Measurements from ENCODE around the gene SYTL3.
"Not testable (repeated sequence)": the region's sequence is repeated elsewhere in the genome, so short reads cannot be mapped to it uniquely, and the experiment has no call there.

Gene SYTL3

GRCh38 chr6:158649289-158650143 is at the start of gene SYTL3:
TSS of gene SYTL3 (plus strand) at chr6:158650054. CDS start at chr6:158663269, 13,215 bp downstream.
- peak; percentile 37 to 39 for DNase-seq (ENCODE audit: low read depth in 2 of 2)

- DNase-seq (ENCODE audit: low read depth in 2 of 2) = no peak
Measured at GRCh38 chr6:158603261-158604047, 46.4 kb upstream of the SYTL3 start.

GRCh38 chr6:158604048-158604406 is 45.8 kb upstream of the SYTL3 start:
- no peak for DNase-seq (ENCODE audit: low read depth in 2 of 2)

GRCh38 chr6:158605266-158605878 is 44.5 kb upstream of the SYTL3 start:
- DNase-seq (ENCODE audit: low read depth in 2 of 2) = peak; percentile 9 to 21

GRCh38 chr6:158606011-158606410 is 43.8 kb upstream of the SYTL3 start:
- DNase-seq (ENCODE audit: low read depth in 2 of 2) = not testable (repeated sequence)

GRCh38 chr6:158606935-158607334 is 42.9 kb upstream of the SYTL3 start:
- DNase-seq (ENCODE audit: low read depth in 2 of 2) = no peak

- DNase-seq (ENCODE audit: low read depth in 2 of 2) = no peak
Measured at GRCh38 chr6:158607411-158608170, 42.3 kb upstream of the SYTL3 start.

GRCh38 chr6:158608221-158608620 is 41.6 kb upstream of the SYTL3 start:
- no peak for DNase-seq (ENCODE audit: low read depth in 2 of 2)

- no peak for DNase-seq (ENCODE audit: low read depth in 2 of 2)
Measured at GRCh38 chr6:158609455-158610155, 40.2 kb upstream of the SYTL3 start.

- DNase-seq (ENCODE audit: low read depth in 2 of 2) = no peak
Measured at GRCh38 chr6:158610319-158610968, 39.4 kb upstream of the SYTL3 start.

- DNase-seq (ENCODE audit: low read depth in 2 of 2) = no peak
Measured at GRCh38 chr6:158611039-158611438, 38.8 kb upstream of the SYTL3 start.

GRCh38 chr6:158611541-158612370 is 38.1 kb upstream of the SYTL3 start:
- no peak for DNase-seq (ENCODE audit: low read depth in 2 of 2)

GRCh38 chr6:158614606-158615005 is 35.2 kb upstream of the SYTL3 start:
- DNase-seq (ENCODE audit: low read depth in 2 of 2) = not testable (repeated sequence)

- not testable (repeated sequence) for DNase-seq (ENCODE audit: low read depth in 2 of 2)
Measured at GRCh38 chr6:158618289-158618688, 31.6 kb upstream of the SYTL3 start.

GRCh38 chr6:158619922-158620801 is 29.7 kb upstream of the SYTL3 start:
- DNase-seq (ENCODE audit: low read depth in 2 of 2) = no peak

GRCh38 chr6:158620963-158621693 is 28.7 kb upstream of the SYTL3 start:
- no peak for DNase-seq (ENCODE audit: low read depth in 2 of 2)

GRCh38 chr6:158621694-158622544 is 27.9 kb upstream of the SYTL3 start:
- no peak for DNase-seq (ENCODE audit: low read depth in 2 of 2)
